ENCODE data around the gene GPS2. TPM values are rescaled to one million over a fixed set of nuclear protein-coding genes. Genes with fewer than 3 reads are reported as not detected.

The GPS2 gene, protein sequence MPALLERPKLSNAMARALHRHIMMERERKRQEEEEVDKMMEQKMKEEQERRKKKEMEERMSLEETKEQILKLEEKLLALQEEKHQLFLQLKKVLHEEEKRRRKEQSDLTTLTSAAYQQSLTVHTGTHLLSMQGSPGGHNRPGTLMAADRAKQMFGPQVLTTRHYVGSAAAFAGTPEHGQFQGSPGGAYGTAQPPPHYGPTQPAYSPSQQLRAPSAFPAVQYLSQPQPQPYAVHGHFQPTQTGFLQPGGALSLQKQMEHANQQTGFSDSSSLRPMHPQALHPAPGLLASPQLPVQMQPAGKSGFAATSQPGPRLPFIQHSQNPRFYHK
- 100 to 1,000 TPM in 1 of 4 donors, 10 to 100 TPM in 3; 73.8 to 104 (median 90.1) TPM for polyA plus RNA-seq (ENCODE audit: insufficient read length in 4 of 4)

DNA sequence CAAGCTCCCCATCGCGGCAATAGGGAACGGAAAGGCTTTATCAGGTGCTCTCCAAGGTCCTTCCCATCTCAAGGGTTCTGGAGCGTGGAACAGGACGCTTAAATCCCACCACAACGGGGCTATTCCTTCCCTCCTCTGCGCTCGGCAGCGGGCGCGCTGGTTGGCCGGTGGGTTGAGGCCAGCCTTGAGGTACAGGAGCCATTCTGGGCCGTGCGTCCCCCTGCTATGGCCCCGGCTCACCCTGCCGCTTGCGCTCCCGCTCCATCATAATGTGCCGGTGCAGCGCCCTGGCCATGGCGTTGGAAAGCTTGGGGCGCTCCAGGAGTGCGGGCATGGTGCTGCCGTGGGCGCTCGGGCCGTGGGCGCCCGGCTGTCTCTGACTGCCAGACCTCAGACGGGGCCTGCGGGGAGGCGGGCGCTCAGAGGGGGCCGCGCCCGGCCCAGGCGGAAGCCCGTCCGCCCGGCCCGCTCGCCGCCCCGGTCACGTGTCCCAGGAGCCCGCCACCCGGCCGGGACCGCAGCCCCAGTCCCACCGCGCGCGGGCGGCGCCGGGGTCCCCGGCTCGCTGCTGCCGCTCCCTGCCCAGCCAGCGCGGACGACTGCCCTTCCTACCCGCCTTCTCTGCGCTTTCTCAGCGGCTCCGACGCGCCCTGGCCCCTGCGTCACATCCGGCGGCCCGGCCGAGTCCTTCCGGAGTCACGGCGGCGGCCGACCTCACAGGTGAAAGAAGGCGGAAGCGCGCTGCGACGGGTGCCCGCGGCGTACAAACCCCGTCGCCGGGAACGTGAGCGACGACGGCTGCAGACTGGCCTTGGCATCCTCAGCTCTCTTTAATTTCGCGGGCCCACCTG lies at the start of gene GPS2:
GPS2 (minus strand) TSS at position 642 of the 851 bp plus-strand sequence; CDS start at position 334, 308 bp downstream.
- peak in 3 of 4 donors; percentile 71 to 80 (median 71) for DNase-seq (ENCODE audit: low read depth in 4 of 4, low spot score in 3 of 4)

DNA sequence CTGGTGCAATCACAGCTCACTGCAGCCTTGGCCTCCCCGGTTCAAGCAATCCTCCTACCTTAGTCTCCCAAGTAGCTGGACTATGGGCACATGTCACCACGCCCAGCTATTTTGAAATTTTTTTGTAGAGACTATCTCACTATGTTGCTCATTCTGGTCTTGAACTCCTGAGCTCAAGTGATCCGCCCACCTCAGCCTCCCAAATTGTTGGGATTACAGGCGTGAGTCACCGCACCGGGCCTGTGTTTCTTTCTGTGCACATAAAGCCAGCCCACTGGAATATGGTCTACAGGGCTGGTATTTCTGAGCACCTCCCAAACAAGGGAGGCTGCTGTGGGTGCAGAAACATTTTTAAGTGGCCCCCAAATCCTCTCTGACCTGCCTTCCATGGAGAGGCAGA lies 48.2 kb upstream of the GPS2 start:
- DNase-seq (ENCODE audit: low read depth in 4 of 4, low spot score in 3 of 4): no peak

DNA sequence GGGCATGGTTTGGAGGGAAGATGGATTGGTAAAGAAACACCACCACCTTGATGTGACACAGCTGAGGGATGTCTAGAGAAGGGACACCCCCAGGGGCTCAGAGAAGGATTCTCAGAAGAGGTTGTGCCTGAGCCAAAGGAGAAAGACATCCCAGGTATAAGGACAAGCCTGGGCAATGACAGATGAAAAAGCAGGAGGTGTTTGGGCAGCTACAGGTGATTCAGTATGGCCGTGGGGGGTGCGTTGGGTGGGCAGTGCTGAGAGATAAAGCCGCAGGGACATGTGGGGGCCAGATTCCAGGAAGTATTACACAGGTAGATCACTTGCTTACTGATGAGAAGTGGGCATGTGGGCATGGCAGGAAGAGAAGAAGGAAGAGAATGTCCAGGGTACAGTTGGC lies 46.7 kb upstream of the GPS2 start:
- no peak for DNase-seq (ENCODE audit: low read depth in 4 of 4, low spot score in 3 of 4)

DNA sequence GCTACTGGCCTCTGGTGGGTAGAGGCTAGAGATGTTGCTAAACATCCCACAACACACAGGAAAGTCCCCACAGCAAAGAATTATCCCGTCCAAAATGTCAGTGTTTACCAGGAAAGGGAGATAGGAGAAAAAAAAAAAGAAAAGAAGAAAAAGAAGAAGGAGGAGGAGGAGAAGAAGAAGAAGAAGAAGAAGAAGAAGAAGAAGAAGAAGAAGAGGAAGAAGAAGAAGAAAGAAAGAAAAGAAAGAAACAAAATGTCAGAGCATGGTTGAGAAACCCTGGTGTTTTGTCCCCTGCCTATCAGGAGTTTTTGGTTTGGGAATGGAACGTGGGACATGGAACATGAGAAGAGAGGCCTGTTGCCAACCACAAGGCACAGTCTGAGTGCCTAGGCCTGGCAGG lies 42.2 kb upstream of the GPS2 start:
- no peak for DNase-seq (ENCODE audit: low read depth in 4 of 4, low spot score in 3 of 4)

DNA sequence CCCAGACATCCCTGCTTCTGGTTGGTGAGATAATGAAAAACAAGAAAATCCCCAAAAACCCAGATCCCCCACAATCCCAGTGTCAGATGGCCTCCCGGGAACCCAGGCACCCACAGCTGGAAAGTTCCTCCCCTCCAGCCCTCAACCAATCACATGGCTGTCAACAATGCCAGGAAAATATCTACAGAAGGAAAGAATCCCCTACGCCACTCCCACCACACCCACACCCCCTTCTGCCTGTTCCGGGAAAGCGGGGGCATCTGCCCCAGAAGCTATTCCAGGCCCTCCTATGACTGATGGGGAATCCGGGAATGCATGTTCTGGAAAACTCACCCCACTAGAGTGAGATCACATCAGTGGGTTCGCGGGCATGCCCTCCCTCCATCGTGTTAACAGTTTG lies 41.6 kb upstream of the GPS2 start:
- DNase-seq (ENCODE audit: low read depth in 4 of 4, low spot score in 3 of 4): no peak

DNA sequence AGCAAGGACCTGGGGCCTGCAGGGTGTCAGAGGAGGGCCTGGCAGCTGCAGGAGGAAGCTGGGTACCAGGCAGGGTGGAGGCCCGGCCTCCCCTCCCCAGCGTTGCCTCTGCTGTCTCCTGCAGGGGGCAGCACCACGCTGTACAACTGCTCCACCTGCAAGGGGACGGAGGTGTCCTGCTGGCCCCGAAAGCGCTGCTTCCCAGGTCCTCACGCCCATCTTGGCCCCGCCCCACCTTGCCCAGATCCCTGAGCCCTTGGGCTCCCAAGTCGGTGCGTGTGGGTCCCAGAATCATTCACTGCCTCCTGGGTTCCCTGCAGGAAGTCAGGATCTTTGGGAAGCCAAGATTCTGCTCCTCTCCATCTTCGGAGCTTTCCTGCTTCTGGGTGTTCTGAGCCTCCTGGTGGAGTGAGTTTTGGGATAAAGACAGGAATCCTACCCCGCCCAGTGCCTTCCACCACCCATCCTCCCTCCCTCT lies 41.0 kb upstream of the GPS2 start:
- peak in 2 of 4 donors; percentile 53 for DNase-seq (ENCODE audit: low read depth in 4 of 4, low spot score in 3 of 4)

DNA sequence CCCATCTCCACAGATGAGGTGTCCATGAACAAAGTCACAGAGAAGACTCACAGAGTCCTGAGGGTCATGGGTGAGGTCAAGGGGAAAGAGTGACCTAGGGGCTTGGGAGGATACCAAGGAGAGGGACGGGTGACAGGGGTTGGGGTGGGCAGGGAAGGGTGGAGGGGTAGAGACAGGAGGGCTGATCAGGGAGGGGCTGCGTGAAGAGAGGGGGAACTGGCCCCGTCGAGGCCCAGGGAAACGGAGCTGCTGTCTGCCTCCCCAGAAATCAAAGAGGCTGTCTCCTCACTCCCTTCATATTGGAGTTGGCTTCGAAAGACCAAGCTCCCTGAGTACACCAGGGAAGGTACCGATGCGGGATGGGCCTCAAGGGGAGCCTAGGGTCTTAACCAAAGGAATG lies 40.4 kb upstream of the GPS2 start:
- DNase-seq (ENCODE audit: low read depth in 4 of 4, low spot score in 3 of 4): no peak

DNA sequence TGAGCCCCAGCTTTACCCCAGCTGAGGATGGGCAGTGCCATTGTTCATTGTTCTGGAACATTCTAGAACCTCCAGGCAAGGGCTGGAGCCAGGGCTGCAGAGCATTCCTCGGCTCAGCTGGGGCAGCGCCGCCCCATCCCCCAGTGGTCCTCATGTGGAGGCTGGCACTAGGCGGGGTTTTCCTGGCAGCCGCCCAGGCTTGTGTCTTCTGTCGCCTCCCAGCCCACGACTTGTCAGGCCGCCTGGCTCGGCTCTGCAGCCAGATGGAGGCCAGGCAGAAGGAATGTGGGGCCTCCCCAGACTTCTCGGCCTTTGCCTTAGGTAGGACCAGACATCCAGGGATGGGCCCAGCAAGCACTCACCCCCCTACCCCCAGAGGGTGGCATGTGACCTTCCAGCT lies 39.9 kb upstream of the GPS2 start, which contains the start of gene TMEM95:
TMEM95 (plus strand) TSS at position 104 of the 400 bp plus-strand sequence; CDS start at position 153, 49 bp downstream.
- DNase-seq (ENCODE audit: low read depth in 4 of 4, low spot score in 3 of 4): no peak

DNA sequence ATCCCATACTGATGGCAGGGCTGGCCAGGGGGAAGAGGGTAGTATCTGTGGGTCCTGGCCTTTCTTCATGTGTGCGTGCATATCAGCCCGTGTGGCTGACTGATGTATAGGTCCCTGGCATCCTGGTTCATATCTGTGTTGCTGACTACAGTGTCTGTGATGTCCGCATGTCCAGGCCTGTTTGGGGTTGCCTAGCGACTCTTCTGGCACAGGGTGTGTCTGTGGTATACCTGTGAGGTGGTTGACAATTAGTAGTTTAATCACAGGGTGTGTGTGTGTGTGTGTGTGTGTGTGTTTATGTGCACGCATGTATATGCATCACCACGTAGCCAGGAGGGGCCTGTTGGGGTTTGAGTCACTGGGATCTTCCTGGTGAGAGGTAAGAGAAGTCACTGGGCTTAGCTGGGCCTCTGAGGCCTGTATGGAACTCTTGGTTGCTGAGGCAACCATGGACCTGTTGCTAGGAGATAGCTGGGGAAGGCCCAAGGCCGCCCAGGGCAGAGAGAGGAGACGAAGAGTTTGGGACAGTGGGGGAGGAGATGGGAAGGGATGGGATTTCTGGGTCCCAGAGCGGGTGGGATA lies 39.2 kb upstream of the GPS2 start:
- no peak for DNase-seq (ENCODE audit: low read depth in 4 of 4, low spot score in 3 of 4)

DNA sequence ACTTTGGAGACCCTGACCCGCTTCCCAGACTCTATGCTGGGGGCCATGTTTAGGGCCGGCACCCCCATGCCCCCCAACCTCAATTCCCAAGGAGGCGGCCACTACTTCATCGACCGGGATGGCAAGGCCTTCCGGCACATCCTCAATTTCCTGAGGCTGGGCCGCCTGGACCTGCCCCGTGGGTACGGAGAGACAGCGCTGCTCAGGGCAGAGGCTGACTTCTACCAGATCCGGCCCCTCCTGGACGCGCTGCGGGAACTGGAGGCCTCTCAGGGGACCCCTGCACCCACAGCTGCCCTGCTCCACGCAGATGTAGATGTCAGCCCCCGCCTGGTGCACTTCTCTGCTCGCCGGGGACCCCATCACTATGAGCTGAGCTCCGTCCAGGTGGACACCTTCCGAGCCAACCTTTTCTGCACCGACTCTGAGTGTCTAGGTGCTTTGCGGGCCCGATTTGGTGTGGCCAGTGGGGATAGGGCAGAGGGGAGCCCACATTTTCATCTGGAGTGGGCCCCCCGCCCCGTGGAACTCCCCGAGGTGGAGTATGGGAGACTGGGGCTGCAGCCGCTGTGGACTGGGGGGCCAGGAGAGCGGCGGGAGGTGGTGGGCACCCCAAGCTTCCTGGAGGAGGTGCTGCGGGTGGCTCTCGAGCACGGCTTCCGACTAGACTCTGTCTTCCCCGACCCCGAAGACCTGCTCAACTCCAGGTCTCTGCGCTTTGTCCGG lies 37.9 kb upstream of the GPS2 start:
- no peak for DNase-seq (ENCODE audit: low read depth in 4 of 4, low spot score in 3 of 4)

DNA sequence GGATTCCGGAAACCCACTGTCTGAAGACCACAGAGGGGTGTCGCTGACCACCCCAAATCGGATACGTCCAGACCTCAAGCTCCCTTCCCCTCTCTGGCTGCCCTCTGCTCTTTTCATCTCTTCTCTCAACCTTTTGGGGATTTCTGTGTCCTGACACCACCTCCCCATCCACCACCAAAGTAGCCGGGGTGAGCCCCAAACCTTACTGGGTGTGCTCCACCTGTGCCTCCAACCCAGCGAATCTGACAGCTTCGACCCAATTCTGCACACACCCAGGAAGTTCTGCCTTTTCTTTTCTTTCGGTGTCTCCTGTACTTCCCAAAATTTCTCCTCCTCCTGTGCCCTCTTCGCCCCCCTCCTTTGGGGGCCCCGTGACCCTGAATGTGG lies 37.3 kb upstream of the GPS2 start:
- DNase-seq (ENCODE audit: low read depth in 4 of 4, low spot score in 3 of 4): no peak

DNA sequence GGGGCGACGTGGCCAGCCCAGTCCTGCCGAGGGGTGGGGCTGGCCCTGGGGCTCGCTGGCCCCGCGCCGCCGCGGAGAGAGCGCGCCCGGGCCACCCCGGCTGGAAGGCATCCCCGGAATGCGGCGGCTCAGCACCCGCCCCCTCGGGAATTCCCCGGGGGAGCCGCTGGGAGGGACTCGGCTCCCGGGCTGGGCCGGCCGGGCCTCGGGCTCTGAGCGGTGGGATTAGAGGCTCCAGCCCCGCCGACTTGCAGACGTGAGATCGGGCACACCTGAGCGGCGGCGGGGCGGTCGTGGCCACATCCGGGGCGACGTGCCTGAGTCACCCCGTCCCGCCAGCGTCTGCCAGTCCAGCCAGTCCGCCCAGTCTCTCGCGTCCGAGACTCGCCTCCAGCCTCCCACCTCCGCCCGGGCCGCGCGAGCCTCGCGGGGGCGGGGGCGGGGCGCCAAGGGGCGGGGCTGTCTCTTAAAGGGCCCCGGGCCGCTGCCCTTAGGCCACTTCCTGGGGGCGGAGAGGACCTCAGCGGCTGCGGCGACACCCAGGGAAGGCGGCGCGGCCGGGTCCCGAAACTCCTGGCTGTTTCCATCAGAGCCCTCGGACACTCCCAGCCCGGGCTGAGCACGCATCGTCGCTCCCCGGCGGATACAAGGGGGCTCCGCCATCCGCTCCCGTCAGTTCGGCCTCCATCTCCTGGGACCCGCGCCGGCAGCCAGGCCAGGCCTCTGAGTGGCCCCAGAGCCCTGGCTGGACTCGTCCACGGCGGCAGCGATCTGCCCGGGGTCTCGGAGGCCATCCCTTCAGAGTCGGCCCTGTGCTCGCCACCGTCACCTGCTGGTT lies 36.7 kb upstream of the GPS2 start, which contains the start of gene KCTD11:
KCTD11 (plus strand) TSS at position 498 of the 838 bp plus-strand sequence.
- peak in 2 of 4 donors; percentile 75 to 78 for DNase-seq (ENCODE audit: low read depth in 4 of 4, low spot score in 3 of 4)

DNA sequence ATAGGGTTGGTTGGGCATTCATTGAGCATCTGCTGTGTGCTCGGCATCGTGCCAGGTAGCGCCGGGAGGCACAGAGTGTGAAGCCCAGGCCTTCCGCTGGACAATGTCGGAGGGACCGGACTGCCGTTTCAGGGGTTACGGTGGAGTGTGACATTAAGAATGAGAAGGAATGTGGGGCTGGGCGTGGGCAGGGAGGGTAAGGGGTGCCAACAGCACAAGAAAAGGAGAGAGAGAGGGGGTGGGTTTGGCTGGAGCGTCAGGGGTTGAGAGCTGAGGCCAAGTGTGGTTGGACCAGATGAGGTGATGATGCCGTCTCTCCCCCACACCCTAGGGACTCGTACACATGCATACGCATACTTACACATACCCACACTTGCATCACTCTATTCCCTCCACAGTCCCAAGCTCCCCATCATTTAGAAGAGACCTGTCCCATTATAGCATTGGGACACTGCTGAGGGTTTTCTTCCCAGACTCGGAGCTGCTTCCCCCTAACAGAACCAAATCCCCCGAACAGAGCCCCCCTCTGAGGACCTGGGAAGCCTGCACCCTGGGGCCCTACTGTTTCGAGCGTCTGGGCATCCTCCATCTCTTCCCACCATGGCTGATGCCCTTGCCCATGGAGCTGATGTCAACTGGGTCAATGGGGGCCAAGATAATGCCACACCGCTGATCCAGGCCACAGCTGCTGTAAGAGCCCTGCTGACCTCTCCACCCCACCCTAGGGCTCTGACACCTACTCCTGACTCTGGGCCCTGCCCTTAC lies 33.5 kb upstream of the GPS2 start:
- DNase-seq (ENCODE audit: low read depth in 4 of 4, low spot score in 3 of 4): no peak

DNA sequence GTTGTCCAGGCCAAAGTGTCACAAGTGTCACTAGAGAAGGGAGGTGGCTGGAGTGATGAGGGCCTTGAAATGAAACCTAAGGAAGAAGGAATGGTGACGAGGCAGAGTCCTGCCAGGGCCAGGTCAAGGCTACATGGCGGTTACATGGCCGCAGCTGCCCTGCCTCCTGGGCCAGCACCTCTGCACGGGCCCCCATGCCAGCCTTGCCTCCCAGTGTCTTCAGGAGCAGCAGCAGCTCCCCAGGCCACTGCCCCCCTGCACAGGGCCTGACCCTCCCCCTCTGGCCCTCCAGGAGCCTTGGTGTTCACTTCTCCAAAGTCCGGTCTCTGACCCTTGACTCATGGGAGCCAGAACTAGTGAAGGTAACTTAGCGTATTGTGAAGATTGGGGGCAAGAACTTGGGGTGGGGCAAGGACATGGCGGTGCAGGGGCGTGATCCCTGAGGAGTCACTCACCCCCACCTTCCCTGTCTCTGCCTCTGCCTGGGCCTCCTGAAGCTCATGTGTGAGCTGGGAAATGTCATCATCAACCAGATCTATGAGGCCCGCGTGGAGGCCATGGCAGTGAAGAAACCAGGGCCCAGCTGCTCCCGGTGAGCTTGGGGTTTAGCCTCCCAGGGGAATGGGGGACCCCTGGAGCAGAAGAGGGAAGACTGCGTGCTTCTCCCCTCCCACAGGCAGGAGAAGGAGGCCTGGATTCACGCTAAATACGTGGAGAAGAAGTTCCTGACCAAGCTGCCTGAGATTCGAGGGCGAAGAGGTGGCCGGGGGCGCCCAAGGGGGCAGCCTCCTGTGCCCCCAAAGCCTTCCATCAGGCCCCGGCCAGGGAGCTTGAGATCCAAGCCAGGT lies 32.7 kb upstream of the GPS2 start:
- no peak for DNase-seq (ENCODE audit: low read depth in 4 of 4, low spot score in 3 of 4)

DNA sequence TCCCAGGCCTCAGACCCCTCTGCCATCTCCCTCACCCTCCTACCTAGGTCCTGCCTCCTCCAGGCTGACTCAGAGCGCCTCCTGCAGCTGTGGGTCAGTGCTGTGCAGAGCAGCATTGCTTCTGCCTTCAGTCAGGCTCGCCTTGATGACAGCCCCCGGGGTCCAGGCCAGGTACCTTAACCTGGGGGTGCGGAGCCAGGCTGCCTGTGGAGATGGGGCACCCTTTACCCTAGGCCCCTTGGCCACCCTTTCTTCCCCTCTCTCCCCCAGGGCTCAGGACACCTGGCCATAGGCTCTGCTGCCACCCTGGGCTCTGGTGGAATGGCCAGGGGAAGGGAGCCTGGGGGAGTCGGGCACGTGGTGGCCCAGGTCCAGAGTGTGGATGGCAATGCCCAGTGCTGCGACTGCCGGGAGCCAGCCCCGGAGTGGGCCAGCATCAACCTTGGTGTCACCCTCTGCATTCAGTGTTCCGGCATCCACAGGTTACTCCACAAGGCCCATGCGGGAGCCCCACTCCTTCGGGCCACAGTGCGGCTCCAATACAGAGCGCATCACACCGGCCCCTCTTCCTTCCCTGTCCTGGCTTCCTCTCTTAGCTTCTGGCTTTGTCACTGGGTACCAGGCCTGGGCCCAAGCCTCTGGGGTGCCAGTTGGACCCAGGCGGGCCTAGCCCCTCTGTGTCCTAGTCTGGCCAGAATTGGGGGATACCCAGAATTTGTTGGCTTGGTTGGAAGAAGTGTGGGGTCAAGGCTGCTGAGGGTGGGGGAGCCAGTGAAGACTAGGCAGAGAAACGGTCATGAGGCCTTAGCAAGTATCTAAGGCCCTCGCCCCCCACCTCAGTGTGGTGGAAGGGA lies 31.8 kb upstream of the GPS2 start:
- no peak for DNase-seq (ENCODE audit: low read depth in 4 of 4, low spot score in 3 of 4)

DNA sequence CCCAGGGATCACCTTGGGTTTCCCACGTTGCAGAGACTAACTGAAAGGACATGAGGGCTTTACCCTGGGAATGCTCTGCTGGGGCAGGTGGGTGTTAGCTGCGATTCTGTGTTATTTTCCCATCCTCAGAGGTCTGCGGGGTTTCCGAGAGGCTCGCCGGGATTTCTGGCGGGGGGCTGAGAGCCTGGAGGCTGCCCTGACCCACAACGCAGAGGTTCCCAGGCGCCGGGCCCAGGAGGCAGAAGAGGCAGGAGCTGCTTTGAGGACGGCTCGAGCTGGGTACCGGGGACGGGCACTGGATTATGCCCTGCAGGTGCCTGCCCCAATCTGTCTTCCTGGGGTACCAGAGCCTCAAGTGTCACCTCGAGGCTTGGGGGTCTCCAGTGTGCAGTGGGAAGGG lies 28.1 kb upstream of the GPS2 start:
- no peak for DNase-seq (ENCODE audit: low read depth in 4 of 4, low spot score in 3 of 4)

DNA sequence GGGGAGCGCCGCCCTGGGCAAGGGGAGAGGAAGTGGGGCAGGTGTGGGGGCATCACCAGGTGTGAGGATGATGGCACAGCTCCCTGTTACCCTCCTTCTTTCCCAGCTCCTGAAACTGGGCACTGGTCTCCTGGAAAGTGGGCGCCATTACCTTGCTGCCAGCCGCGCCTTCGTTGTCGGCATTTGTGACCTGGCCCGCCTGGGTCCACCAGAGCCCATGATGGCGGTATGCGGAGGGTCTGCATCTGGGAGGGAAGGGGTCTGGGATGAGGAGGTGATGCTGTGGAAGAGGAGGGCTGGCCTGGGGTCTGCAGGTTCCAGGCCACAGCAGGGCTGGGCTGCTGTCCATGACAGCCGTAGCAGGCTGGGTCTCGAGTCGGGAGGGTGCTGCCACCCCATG lies 26.7 kb upstream of the GPS2 start:
- DNase-seq (ENCODE audit: low read depth in 4 of 4, low spot score in 3 of 4): no peak

Data from left renal pelvis (tissue), 4 donors.